K562 (cell line): ENCODE results near the gene CD44. TPM values are rescaled to one million over a fixed set of nuclear protein-coding genes. Genes with fewer than 3 reads are reported as not detected.
A peak's percentile ranks its signal among the peaks of the same experiment; 100 is the strongest.

Experiments
- ATAC-seq: fragments of 200-7000 bp; cut with Tn5 transposase; 3 replicates; pipeline ENCODE4 v1.9.1; 2020; ENCODE audit warnings: moderate library complexity
- BruUV-seq: library from RNA; stranded (reverse); fragments of 400-500 nt; replicated peaks from 2 replicates; lab custom pipeline; 2021; lab: Mats Ljungman, UMichigan
- CTCF ChIA-PET: fragments of 300-600 bp; formaldehyde crosslinking; extraction: SDS; loops from one replicate; lab custom pipeline; 2021; ENCODE audit warnings: low intra/inter-chr PET ratio; lab: Yijun Ruan, JAX
- POLR2A ChIA-PET: fragments of 300-600, 350-650 bp; sonication (Branson Sonifier 250); formaldehyde crosslinking; extraction: SDS; loops from one replicate; lab custom pipeline; 2021; ENCODE audit warnings: antibody characterized with exemption, inconsistent platforms; lab: Yijun Ruan, JAX
- DNase-seq, 4 experiments: peaks; one replicate each; pipeline versions ENCODE4 v3.0.0 to v3.0.0-alpha.2; 2011 to 2018; ENCODE audit warnings: low spot score in 3 of 4, mixed read lengths in 3 of 4; ENCODE audit errors: extremely low read depth in 1 of 4
- FAIRE-seq: peaks from 2 replicates; lab custom pipeline; 2011; peaks lifted over from hg19 to GRCh38; lab: Jason Lieb, UNC
- H2AFZ ChIP-seq: 2 replicates; pipeline ENCODE4 v1.6.0; 2011; ENCODE audit warnings: low read depth, low read length, control low read depth, inconsistent platforms
- H3K27ac ChIP-seq: fragments of 200-600 bp; 3 replicates; pipeline ENCODE4 v1.8.0; 2011; ENCODE audit warnings: low read depth, mild to moderate bottlenecking, control low read depth, inconsistent platforms, low read length, moderate library complexity, mixed read lengths; ENCODE audit errors: extremely low read depth
- H3K27me3 ChIP-seq, 2 experiments: fragments of 300-600 bp in 1 of 2; 2 replicates in 1 of 2; 3 replicates in 1 of 2; pipeline versions ENCODE4 v1.6.0 to v1.8.0; 2011; ENCODE audit warnings: inconsistent platforms in 2 of 2, low read length in 2 of 2, mild to moderate bottlenecking in 1 of 2, mixed read lengths in 1 of 2, moderate library complexity in 1 of 2; ENCODE audit not compliant: control insufficient read depth in 2 of 2, insufficient read depth in 2 of 2
- H3K36me3 ChIP-seq: fragments of 300-600 bp; 3 replicates; pipeline ENCODE4 v1.8.0; 2011; ENCODE audit warnings: mild to moderate bottlenecking, low read length, inconsistent platforms; ENCODE audit not compliant: control insufficient read depth, insufficient read depth
- H3K4me1 ChIP-seq, 2 experiments: fragments of 200-600 bp in 1 of 2; replicated peaks in 1 of 2; 2 replicates in 1 of 2; 3 replicates in 1 of 2; pipeline versions ENCODE4 v1.5.1 to v1.8.0; 2011; ENCODE audit warnings: inconsistent platforms in 2 of 2, low read length in 2 of 2, mild to moderate bottlenecking in 1 of 2, mixed read lengths in 1 of 2, moderate library complexity in 1 of 2; ENCODE audit not compliant: control insufficient read depth in 2 of 2, insufficient read depth in 2 of 2
- H3K4me2 ChIP-seq: 2 replicates; pipeline ENCODE4 v1.6.1; 2011; ENCODE audit warnings: low read length, control low read depth, inconsistent platforms, mixed read lengths; ENCODE audit not compliant: insufficient read depth
- H3K4me3 ChIP-seq: fragments of 200-600 bp; sonication (generic), shearing (Covaris generic); 2 replicates; pipeline ENCODE4 v1.5.1; 2016; ENCODE audit warnings: control low read depth, inconsistent platforms
- H3K79me2 ChIP-seq: fragments of 200-600 bp; 3 replicates; pipeline ENCODE4 v1.8.0; 2011; ENCODE audit warnings: low read length, inconsistent platforms; ENCODE audit not compliant: control insufficient read depth, insufficient read depth
- H3K9ac ChIP-seq, 2 experiments: 2 replicates each; pipeline versions ENCODE4 v1.6.0 to v1.6.1; 2011; ENCODE audit warnings: low read depth in 2 of 2, low read length in 2 of 2, control low read depth in 1 of 2, inconsistent platforms in 1 of 2, mild to moderate bottlenecking in 1 of 2, mixed read lengths in 1 of 2; ENCODE audit not compliant: insufficient read depth in 1 of 2
- H3K9me1 ChIP-seq: one replicate; pipeline ENCODE4 v1.6.0; 2011; ENCODE audit warnings: inconsistent platforms, mild to moderate bottlenecking, low read length, moderate library complexity; ENCODE audit not compliant: control insufficient read depth, insufficient read depth
- H3K9me3 ChIP-seq: replicated peaks from 2 replicates; pipeline ENCODE4 v1.5.1; 2011; ENCODE audit warnings: low read depth, low read length, inconsistent platforms; ENCODE audit not compliant: control insufficient read depth, insufficient read depth
- H4K20me1 ChIP-seq: replicated peaks from 2 replicates; pipeline ENCODE4 v1.6.1; 2011; ENCODE audit warnings: low read length, inconsistent platforms, mixed read lengths; ENCODE audit not compliant: control insufficient read depth, insufficient read depth
- ATF3 ChIP-seq, 2 experiments: fragments of 450-650 bp in 1 of 2; sonication (generic) in 1 of 2; formaldehyde crosslinking in 1 of 2; IDR thresholded peaks in 1 of 2; conservative IDR thresholded peaks in 1 of 2; 2 replicates each; pipeline versions ENCODE4 v1.6.1 to v1.8.1; 2016 to 2023; ENCODE audit warnings: mild to moderate bottlenecking in 2 of 2, moderate library complexity in 2 of 2, inconsistent platforms in 1 of 2, missing genetic modification reagents in 1 of 2
- ATF4 ChIP-seq: fragments of 450-650 bp; formaldehyde crosslinking; IDR thresholded peaks from 2 replicates; pipeline ENCODE4 v1.4.0; 2022; ENCODE audit warnings: mild to moderate bottlenecking, moderate library complexity
- CBFA2T3 ChIP-seq: fragments of 450-650 bp; IDR thresholded peaks from 2 replicates; pipeline ENCODE4 v1.6.1; 2017
- FOSL1 ChIP-seq: fragments of 200-800 bp; sonication (Bioruptor generic); conservative IDR thresholded peaks from 2 replicates; pipeline ENCODE4 v1.6.1; 2016; ENCODE audit warnings: missing genetic modification characterization, missing compliant biosample characterization
- MAX ChIP-seq: sonication (generic); formaldehyde crosslinking; IDR thresholded peaks from 2 replicates; pipeline ENCODE4 v1.9.0; 2022; ENCODE audit warnings: mild to moderate bottlenecking, missing genetic modification reagents
- NCOA1 ChIP-seq: fragments of 450-650 bp; IDR thresholded peaks from 2 replicates; pipeline ENCODE4 v1.6.1; 2016; ENCODE audit warnings: low read depth
- NCOR1 ChIP-seq: fragments of 450-650 bp; IDR thresholded peaks from 2 replicates; pipeline ENCODE4 v1.6.1; 2016; ENCODE audit warnings: mild to moderate bottlenecking, moderate library complexity
- NFIC ChIP-seq: fragments of 450-650 bp; IDR thresholded peaks from 2 replicates; pipeline ENCODE4 v1.6.1; 2017; ENCODE audit warnings: mild to moderate bottlenecking, inconsistent platforms
- TCF3 ChIP-seq: sonication (generic); formaldehyde crosslinking; IDR thresholded peaks from 2 replicates; pipeline ENCODE4 v1.4.0; 2020; ENCODE audit warnings: mild to moderate bottlenecking, missing genetic modification reagents
- TRIM25 ChIP-seq: fragments of 450-650 bp; IDR thresholded peaks from 2 replicates; pipeline ENCODE4 v1.7.0; 2016; ENCODE audit warnings: borderline replicate concordance
- ZBTB1 ChIP-seq: sonication (generic); formaldehyde crosslinking; IDR thresholded peaks from 2 replicates; pipeline ENCODE4 v1.8.1; 2023; ENCODE audit warnings: missing genetic modification reagents, low read depth, mild to moderate bottlenecking, borderline replicate concordance
- ZBTB11 ChIP-seq, 3 experiments: fragments of 200-800 bp in 1 of 3; fragments of 250-450 bp in 1 of 3; fragments of 450-650 bp in 1 of 3; sonication (Bioruptor Pico) in 1 of 3; sonication (Bioruptor generic) in 1 of 3; formaldehyde crosslinking in 1 of 3; IDR thresholded peaks; 2 replicates each; pipeline versions ENCODE4 v1.6.1 to v1.8.0; 2016 to 2022; ENCODE audit warnings: mild to moderate bottlenecking in 2 of 3, missing genetic modification characterization in 2 of 3, missing compliant biosample characterization in 1 of 3, moderate library complexity in 1 of 3
- ZNF655 ChIP-seq: fragments of 250-450 bp; sonication (Bioruptor Pico); IDR thresholded peaks from 2 replicates; pipeline ENCODE4 v1.5.0; 2021
- WGBS: fragments of 100-300 bp; shearing (Covaris generic); methylation state at CpG from one replicate; pipeline ENCODE4 v1.1.6; 2016; ENCODE audit warnings: low coverage, mixed read lengths; ENCODE audit not compliant: insufficient coverage; ENCODE audit errors: missing lambda C conversion rate; 5-methylcytosine and 5-hydroxymethylcytosine counted together
- in situ Hi-C: fragments of 300-500 bp; cut with MboI; formaldehyde crosslinking; loops from 4 replicates; pipeline ENCODE4 v1.15.0; 2018; ENCODE audit warnings: inconsistent platforms, mixed read lengths
- intact Hi-C: fragments of 100-400 bp; cut with micrococcal nuclease; formaldehyde crosslinking; loops from 2 replicates; pipeline ENCODE4 v1.14.2; 2022
- polyA plus RNA-seq, 8 experiments: library from polyadenylated mRNA; depleted of rRNA in 4 of 8; stranded (reverse) in 5 of 8; unstranded in 3 of 8; fragments of >200 nt; fragmentation: Nextera tagmentation in 2 of 8; fragmentation: Illumina TruSeq in 1 of 8; extraction: Ambion mirVana in 2 of 8; extraction: Trizol in 1 of 8; gene quantifications; 2 replicates each; pipeline versions ENCODE4 v1.2.1 to v1.2.3, GENCODE V29; 2011 to 2014; ENCODE audit warnings: inconsistent platforms in 1 of 8, missing spikeins in 1 of 8
- total RNA-seq, 7 experiments: library from RNA; depleted of rRNA in 6 of 7; stranded (reverse); fragments of >200 nt in 6 of 7; fragmentation: Illumina TruSeq in 2 of 7; extraction: Trizol in 2 of 7; gene quantifications; 2 replicates each; pipeline versions ENCODE4 v1.2.1 to v1.2.3, GENCODE V29; 2011 to 2021; ENCODE audit warnings: low replicate concordance in 1 of 7

The CD44 gene
- total and polyA plus RNA-seq, 9 of the 15 experiments (the other 6 are each of a cell fraction or from before 2014, with no cell fraction given): 1.2 to 13.9 (median 3.0) TPM

GRCh38 chr11:35145271-35145670, 6.3 kb downstream of the CD44 start:
- no peak overlapping the region for H3K4me3 ChIP-seq
- peaks cover 7 to 18% of the 10 kb centered on the region in 2 experiments; a peak in 3 of 5 replicates for H3K27me3 ChIP-seq
- H3K9ac ChIP-seq: no peak overlapping the region
- H3K4me1 ChIP-seq: no peaks in the 10 kb centered on the region
- BruUV-seq: no TSS peak
- ATAC-seq: no peak; the same call in 2 of the 3 replicates
- no peaks in the 10 kb centered on the region for H3K9me3 ChIP-seq
- intact Hi-C loops (no loop called here), in situ Hi-C loops (no loop called here)
- no peaks in the 10 kb centered on the region for H3K9me1 ChIP-seq
- no peak overlapping the region for H3K4me2 ChIP-seq
- peak; percentile 17 to 30 (median 28) for DNase-seq
- 0% methylated on average over 2 of the region's 2 CpGs for WGBS
- H3K27ac ChIP-seq: no peak overlapping the region
- H3K36me3 ChIP-seq: no peaks in the 10 kb centered on the region
- no peak overlapping the region for H2AFZ ChIP-seq
- POLR2A ChIA-PET: no interaction called here
- H4K20me1 ChIP-seq: no peaks in the 10 kb centered on the region; the same call in 1 of the 2 replicates
- H3K79me2 ChIP-seq: no peaks in the 10 kb centered on the region
- CTCF ChIA-PET: no interaction called here
- peak; percentile 29 for FAIRE-seq
- TF ChIP-seq ATF4: no peak
- TF ChIP-seq MAX (CRISPR knock-in tag): peak; percentile 87
- TF ChIP-seq TCF3 (CRISPR knock-in tag): peak; percentile 78
- no peak for TF ChIP-seq ZNF655 (CRISPR knock-in tag)
- no peak for TF ChIP-seq TRIM25
- 0 out of 2 replicates have a peak, but pooled peaks have one; percentile 34 for TF ChIP-seq FOSL1 (tag)
- TF ChIP-seq ZBTB1 (CRISPR knock-in tag): peak; percentile 91; the same call in 1 of the 2 replicates
- no peak for TF ChIP-seq NCOA1
- TF ChIP-seq NCOR1: peak; percentile 40; the same call in 1 of the 2 replicates
- peak; percentile 22; the same call in 1 of the 2 replicates for TF ChIP-seq ATF3 (IDR thresholded peaks at IDR 0.05)
- TF ChIP-seq ATF3 (CRISPR knock-in tag; conservative IDR thresholded peaks at IDR 0.05): no peak
- no peak for TF ChIP-seq ZBTB11 (CRISPR knock-in tag; IDR thresholded peaks at IDR 0.05)
- peak; percentile 30; the same call in 1 of the 2 replicates for TF ChIP-seq NFIC
- peak; percentile 61 for TF ChIP-seq CBFA2T3
